ENCODE measurements around the gene KBTBD8. TPM values are rescaled to one million over a fixed set of nuclear protein-coding genes. Genes with fewer than 3 reads are reported as not detected.

KBTBD8 gene
- total RNA-seq, 1 donor from 2014 or later = 1.5 TPM

- Mint-ChIP-seq H3K9me3 (no peaks in the 10 kb centered on the region), H3K36me3 (no peaks in the 10 kb centered on the region), H3K27ac (peak overlapping the region; percentile 53), H3K27me3 (ENCODE audit: low read depth) (no peaks in the 10 kb centered on the region), H3K4me1 (peaks cover 10% of the 10 kb centered on the region), H3K4me3 (peak overlapping the region; percentile 61)
- TF ChIP-seq CTCF (IDR thresholded peaks at IDR 0.05; ENCODE audit: unreplicated experiment) = peak; percentile 15
- DNase-seq (ENCODE audit: low spot score in 2 of 2, unreplicated experiment in 2 of 2) = peak; percentile 27 to 70
Measured at GRCh38 chr3:66971891-66972551, 26.1 kb upstream of the KBTBD8 start.

GRCh38 chr3:66980791-66981190, 17.3 kb upstream of the KBTBD8 start:
- TF ChIP-seq CTCF (IDR thresholded peaks at IDR 0.05; ENCODE audit: unreplicated experiment) = no peak
- no peaks in the 10 kb centered on the region for H3K27me3 Mint-ChIP-seq (ENCODE audit: low read depth)

GRCh38 chr3:66983101-66983500, 15.0 kb upstream of the KBTBD8 start:
- no peaks in the 10 kb centered on the region for H3K27me3 Mint-ChIP-seq (ENCODE audit: low read depth)
- no peaks in the 10 kb centered on the region for H3K9me3 Mint-ChIP-seq
- no peak overlapping the region for H3K27ac Mint-ChIP-seq
- DNase-seq (ENCODE audit: low spot score in 2 of 2, unreplicated experiment in 2 of 2) = no peak
- no peaks in the 10 kb centered on the region for H3K4me1 Mint-ChIP-seq
- H3K36me3 Mint-ChIP-seq = no peaks in the 10 kb centered on the region
- H3K4me3 Mint-ChIP-seq = no peak overlapping the region
- no peak for TF ChIP-seq CTCF (IDR thresholded peaks at IDR 0.05; ENCODE audit: unreplicated experiment)

More at GRCh38 chr3:66980791-66981190, 17.3 kb upstream of the KBTBD8 start:
- Mint-ChIP-seq H3K4me3 (no peak overlapping the region), H3K9me3 (no peaks in the 10 kb centered on the region), H3K4me1 (no peaks in the 10 kb centered on the region), H3K27ac (no peak overlapping the region), H3K36me3 (no peaks in the 10 kb centered on the region)
- no peak for DNase-seq (ENCODE audit: low spot score in 2 of 2, unreplicated experiment in 2 of 2)

GRCh38 chr3:66985336-66985920, 12.7 kb upstream of the KBTBD8 start:
- no peaks in the 10 kb centered on the region for H3K9me3 Mint-ChIP-seq
- H3K4me3 Mint-ChIP-seq = no peak overlapping the region
- TF ChIP-seq CTCF (IDR thresholded peaks at IDR 0.05; ENCODE audit: unreplicated experiment) = no peak
- no peaks in the 10 kb centered on the region for H3K27me3 Mint-ChIP-seq (ENCODE audit: low read depth)
- H3K27ac Mint-ChIP-seq = no peak overlapping the region
- H3K4me1 Mint-ChIP-seq = peaks cover 6% of the 10 kb centered on the region
- H3K36me3 Mint-ChIP-seq = no peaks in the 10 kb centered on the region
- DNase-seq (ENCODE audit: low spot score in 2 of 2, unreplicated experiment in 2 of 2) = no peak

- H3K27me3 Mint-ChIP-seq (ENCODE audit: low read depth) = no peaks in the 10 kb centered on the region
- H3K36me3 Mint-ChIP-seq = no peaks in the 10 kb centered on the region
- H3K4me1 Mint-ChIP-seq = peaks cover 6% of the 10 kb centered on the region
- no peak for DNase-seq (ENCODE audit: low spot score in 2 of 2, unreplicated experiment in 2 of 2)
- no peaks in the 10 kb centered on the region for H3K9me3 Mint-ChIP-seq
- H3K4me3 Mint-ChIP-seq = no peak overlapping the region
- H3K27ac Mint-ChIP-seq = no peak overlapping the region
- TF ChIP-seq CTCF (IDR thresholded peaks at IDR 0.05; ENCODE audit: unreplicated experiment) = no peak
Measured at GRCh38 chr3:66986406-66986805, 11.7 kb upstream of the KBTBD8 start.
